BLaER1 (cell line): ENCODE data around the gene PTPRD.

Source experiments
- H3K27ac ChIP-seq: shearing (Covaris generic); formaldehyde crosslinking; 2 replicates; pipeline ENCODE4 v1.8.1; 2022
- H3K27me3 ChIP-seq: shearing (Covaris generic); formaldehyde crosslinking; 2 replicates; pipeline ENCODE4 v1.8.1; 2022
- H3K36me3 ChIP-seq: shearing (Covaris generic); formaldehyde crosslinking; 2 replicates; pipeline ENCODE4 v1.8.1; 2022
- H3K4me1 ChIP-seq: shearing (Covaris generic); formaldehyde crosslinking; 2 replicates; pipeline ENCODE4 v1.8.1; 2022
- H3K4me2 ChIP-seq: shearing (Covaris generic); formaldehyde crosslinking; 2 replicates; pipeline ENCODE4 v1.8.1; 2022
- H3K4me3 ChIP-seq: shearing (Covaris generic); formaldehyde crosslinking; 2 replicates; pipeline ENCODE4 v1.8.1; 2022
- H3K9ac ChIP-seq: shearing (Covaris generic); formaldehyde crosslinking; 2 replicates; pipeline ENCODE4 v1.8.1; 2022
- H3K9me3 ChIP-seq: shearing (Covaris generic); formaldehyde crosslinking; 2 replicates; pipeline ENCODE4 v1.8.1; 2022
- H4K20me1 ChIP-seq: shearing (Covaris generic); formaldehyde crosslinking; 2 replicates; pipeline ENCODE4 v1.8.1; 2022
- Cebpa-rat ChIP-seq: shearing (Covaris generic); IDR thresholded peaks from 2 replicates; pipeline ENCODE4 v1.8.1; 2022

PTPRD gene

DNA sequence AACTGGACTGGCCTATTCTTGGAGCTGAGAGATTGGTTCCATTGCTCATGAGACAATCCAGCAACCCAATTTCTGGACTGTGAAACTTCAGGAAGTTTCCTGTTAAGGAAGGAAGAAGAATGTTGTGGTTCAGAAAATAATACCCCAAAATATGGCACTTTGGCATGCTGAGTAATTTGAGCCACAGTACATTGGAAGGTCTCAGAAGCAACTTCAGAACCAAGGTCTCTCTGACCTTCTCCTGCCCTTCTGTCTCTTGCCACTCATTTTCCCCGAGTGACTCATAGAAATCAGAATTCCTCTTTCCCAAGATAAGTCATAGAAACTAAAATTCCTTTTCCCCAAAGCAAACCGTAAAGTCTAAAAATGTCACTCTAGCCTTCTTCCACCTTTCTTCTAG, 1366.1 kb downstream of the PTPRD start:
- H3K9ac ChIP-seq = no peak overlapping the region
- no peak overlapping the region for H3K27ac ChIP-seq
- H4K20me1 ChIP-seq = no peaks in the 10 kb centered on the region
- no peak for TF ChIP-seq Cebpa-rat
- H3K27me3 ChIP-seq = no peaks in the 10 kb centered on the region
- no peak overlapping the region for H3K4me3 ChIP-seq
- no peaks in the 10 kb centered on the region for H3K36me3 ChIP-seq
- peaks cover 7% of the 10 kb centered on the region; the same call in 1 of the 2 replicates for H3K9me3 ChIP-seq
- no peak overlapping the region for H3K4me2 ChIP-seq
- H3K4me1 ChIP-seq = no peaks in the 10 kb centered on the region; the same call in 1 of the 2 replicates

DNA sequence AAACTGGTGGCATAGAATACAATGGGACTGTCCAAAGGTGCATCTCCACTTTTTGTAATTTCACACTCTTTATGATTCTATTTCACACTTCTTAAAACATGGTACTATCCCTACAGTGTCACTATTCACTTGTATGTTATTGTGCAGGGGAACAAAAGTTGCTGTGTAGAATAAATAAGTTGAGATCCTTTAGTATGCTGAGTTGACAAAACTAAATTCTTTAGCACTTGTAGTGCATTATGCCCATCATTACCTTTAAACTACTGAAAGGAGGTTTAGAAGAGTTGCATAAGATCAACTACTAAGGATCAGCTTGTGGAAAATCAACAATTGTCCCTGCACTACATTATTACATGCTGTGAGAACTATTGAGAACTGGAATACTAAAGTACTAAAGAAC, 1380.9 kb downstream of the PTPRD start:
- Histone ChIP-seq H3K27ac (no peak overlapping the region), H3K36me3 (no peaks in the 10 kb centered on the region), H3K4me3 (no peak overlapping the region), H3K9ac (no peak overlapping the region), H4K20me1 (no peaks in the 10 kb centered on the region), H3K9me3 (peaks cover 17% of the 10 kb centered on the region), H3K27me3 (no peaks in the 10 kb centered on the region), H3K4me2 (no peak overlapping the region), H3K4me1 (no peaks in the 10 kb centered on the region)
- TF ChIP-seq Cebpa-rat = no peak

DNA sequence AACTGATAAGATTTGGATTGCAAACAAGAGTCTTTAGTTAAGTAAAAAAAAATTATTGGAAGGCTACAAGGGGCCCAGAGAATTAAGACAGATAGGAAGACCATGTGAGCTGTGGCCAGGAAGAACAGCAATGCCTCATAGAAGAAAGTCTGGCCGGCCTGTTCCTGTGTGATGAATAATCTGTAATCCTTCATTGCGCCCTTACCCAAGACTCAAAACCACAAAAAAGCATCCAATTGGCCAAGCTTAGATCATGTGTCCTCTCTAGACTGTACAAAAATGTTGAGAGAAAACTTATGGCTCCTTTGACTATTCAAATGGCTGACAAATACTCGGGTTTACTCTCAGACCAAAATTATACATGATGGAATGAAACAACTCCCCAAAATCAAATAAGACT, 1383.5 kb downstream of the PTPRD start:
- Histone ChIP-seq H3K9me3 (peaks cover 10% of the 10 kb centered on the region), H3K27me3 (no peaks in the 10 kb centered on the region), H3K27ac (no peak overlapping the region), H4K20me1 (no peaks in the 10 kb centered on the region), H3K4me3 (no peak overlapping the region), H3K36me3 (no peaks in the 10 kb centered on the region), H3K9ac (no peak overlapping the region), H3K4me2 (no peak overlapping the region), H3K4me1 (no peaks in the 10 kb centered on the region)
- TF ChIP-seq Cebpa-rat = no peak

DNA sequence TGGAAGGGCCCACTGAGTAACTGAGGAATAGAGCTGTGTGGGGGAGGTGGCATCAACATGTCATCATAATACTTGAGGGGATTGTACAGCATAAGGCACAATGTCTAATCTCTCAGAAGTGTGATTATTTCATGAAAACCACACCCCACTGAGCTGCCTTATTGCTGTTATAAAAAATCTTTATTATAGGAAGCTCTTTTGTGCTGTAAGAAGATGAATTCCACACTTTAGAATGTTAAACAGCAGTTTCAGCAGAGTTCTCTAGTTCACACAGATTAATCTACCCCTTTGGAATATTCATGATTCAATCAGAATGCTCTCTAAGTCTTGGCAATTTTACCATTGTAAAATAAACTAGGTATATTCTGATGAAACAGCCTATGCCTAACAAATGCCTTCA, 1389.6 kb downstream of the PTPRD start:
- Histone ChIP-seq H3K27me3 (no peaks in the 10 kb centered on the region), H3K4me3 (no peak overlapping the region), H4K20me1 (no peaks in the 10 kb centered on the region), H3K36me3 (no peaks in the 10 kb centered on the region), H3K9ac (no peak overlapping the region), H3K4me2 (no peak overlapping the region), H3K9me3 (no peaks in the 10 kb centered on the region), H3K4me1 (no peaks in the 10 kb centered on the region), H3K27ac (no peak overlapping the region)
- no peak for TF ChIP-seq Cebpa-rat

DNA sequence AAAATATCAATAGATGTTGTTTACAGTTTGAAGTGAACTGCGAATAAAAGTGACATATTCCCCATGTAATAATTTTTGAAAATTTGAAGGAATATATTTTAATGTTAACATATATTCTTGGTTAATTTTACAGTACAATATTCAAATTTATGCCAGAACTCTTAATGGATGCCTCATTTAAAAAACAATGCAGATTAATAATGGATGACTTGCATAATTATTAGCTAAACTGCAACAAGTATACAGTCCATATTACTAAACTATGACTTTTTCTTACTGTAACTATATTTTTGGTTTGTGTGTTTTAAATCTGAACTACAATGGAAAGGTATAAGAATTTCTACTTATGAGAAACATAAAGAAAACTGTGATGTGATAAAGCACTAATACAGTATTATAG, 1390.1 kb downstream of the PTPRD start:
- Histone ChIP-seq H3K36me3 (no peaks in the 10 kb centered on the region), H3K9me3 (no peaks in the 10 kb centered on the region), H3K27ac (no peak overlapping the region), H3K4me1 (no peaks in the 10 kb centered on the region), H3K4me3 (no peak overlapping the region), H3K9ac (no peak overlapping the region), H4K20me1 (no peaks in the 10 kb centered on the region), H3K27me3 (no peaks in the 10 kb centered on the region), H3K4me2 (no peak overlapping the region)
- TF ChIP-seq Cebpa-rat = no peak

DNA sequence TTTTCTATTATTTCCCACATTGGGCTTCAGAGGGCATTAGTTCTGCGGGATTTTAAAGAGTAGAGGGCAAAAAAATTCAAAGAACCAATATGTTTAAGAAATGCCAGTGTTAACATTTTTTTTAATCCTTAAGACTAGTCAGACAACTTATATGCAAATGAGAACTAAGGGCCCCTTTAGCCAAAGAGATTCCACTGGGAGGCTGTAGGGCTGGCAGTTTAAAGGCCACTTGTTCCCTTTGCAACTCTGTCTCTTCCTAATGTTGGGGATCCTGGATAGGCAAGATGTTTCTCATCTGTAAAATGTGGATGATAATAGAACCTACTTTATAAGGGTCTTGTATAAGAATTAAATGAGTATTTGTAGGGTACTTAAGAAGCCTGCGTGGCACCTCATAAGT, 1395.9 kb downstream of the PTPRD start:
- no peaks in the 10 kb centered on the region for H4K20me1 ChIP-seq

DNA sequence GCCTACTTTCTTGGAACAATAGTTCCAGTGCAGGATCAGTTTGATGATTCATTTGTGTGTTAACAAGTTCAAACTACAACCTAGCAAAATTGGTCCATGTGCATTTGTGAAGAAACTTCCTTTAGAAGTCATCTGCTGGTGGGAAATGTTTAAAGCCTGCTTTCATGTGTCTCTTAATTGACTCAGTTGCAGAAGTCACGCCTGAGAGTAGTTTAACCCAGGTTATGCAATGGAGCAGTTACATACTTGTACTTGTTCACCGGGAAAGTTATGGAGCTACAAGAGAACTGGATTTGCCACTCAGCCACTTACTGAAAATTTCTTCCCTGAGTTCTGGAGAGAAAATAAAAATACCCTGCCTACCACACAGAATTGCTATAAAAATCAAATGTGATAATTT, 1397.8 kb downstream of the PTPRD start:
- no peaks in the 10 kb centered on the region for H3K4me1 ChIP-seq
- no peaks in the 10 kb centered on the region for H3K36me3 ChIP-seq
- H3K27me3 ChIP-seq = no peaks in the 10 kb centered on the region
- H4K20me1 ChIP-seq = no peaks in the 10 kb centered on the region
- H3K4me3 ChIP-seq = no peak overlapping the region
- no peak overlapping the region for H3K9ac ChIP-seq
- no peaks in the 10 kb centered on the region for H3K9me3 ChIP-seq
- no peak overlapping the region for H3K27ac ChIP-seq
- no peak for TF ChIP-seq Cebpa-rat
- H3K4me2 ChIP-seq = no peak overlapping the region

More for the DNA sequence above, 1395.9 kb downstream of the PTPRD start:
- no peak overlapping the region for H3K9ac ChIP-seq
- no peaks in the 10 kb centered on the region for H3K4me1 ChIP-seq
- no peaks in the 10 kb centered on the region for H3K9me3 ChIP-seq
- no peaks in the 10 kb centered on the region for H3K27me3 ChIP-seq
- TF ChIP-seq Cebpa-rat = no peak
- no peaks in the 10 kb centered on the region for H3K36me3 ChIP-seq
- H3K4me2 ChIP-seq = no peak overlapping the region
- H3K4me3 ChIP-seq = no peak overlapping the region
- H3K27ac ChIP-seq = no peak overlapping the region

DNA sequence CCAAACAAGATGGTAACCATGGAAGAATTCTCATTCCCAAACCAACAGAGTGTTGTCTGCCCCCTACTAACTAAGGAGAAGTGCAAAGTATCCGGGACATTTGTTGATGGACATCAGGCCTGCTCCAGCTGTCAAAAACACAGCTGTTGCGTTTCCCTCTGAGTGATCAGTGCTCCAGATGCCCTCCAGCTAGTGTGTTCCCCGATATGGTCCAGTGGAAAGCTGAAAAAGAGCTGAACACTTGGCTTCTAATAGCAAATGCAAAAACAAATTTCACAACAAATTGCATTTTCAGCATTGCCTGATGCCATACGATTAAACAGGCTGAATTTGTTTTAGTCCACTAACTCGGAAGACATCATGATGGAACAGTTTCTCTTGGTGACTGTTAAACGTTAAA, 1398.7 kb downstream of the PTPRD start:
- no peak overlapping the region for H3K4me2 ChIP-seq
- no peak overlapping the region for H3K9ac ChIP-seq
- no peaks in the 10 kb centered on the region for H3K27me3 ChIP-seq
- no peaks in the 10 kb centered on the region for H4K20me1 ChIP-seq
- H3K4me3 ChIP-seq = no peak overlapping the region
- H3K9me3 ChIP-seq = no peaks in the 10 kb centered on the region
- no peak for TF ChIP-seq Cebpa-rat
- no peaks in the 10 kb centered on the region for H3K36me3 ChIP-seq
- H3K27ac ChIP-seq = no peak overlapping the region
- H3K4me1 ChIP-seq = no peaks in the 10 kb centered on the region

DNA sequence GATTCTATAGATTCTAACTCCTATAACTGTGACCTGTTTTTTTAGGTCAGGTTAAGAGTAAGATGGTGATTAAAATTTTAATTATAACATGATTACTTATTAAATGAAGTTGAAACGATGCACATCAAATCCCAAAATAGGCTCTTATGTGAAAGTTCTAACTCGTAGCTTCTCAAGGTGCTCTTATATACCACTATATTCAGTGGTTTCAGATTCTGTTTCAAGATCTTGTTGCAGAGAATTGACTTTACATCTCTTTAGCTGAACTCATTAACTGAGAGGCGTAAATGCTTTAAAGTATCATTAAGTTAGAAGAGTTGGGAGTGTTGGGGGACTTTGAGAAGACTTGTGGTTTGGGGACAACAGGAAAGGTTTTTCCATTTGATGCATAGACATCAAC, 1399.8 kb downstream of the PTPRD start:
- Histone ChIP-seq H3K4me3 (no peak overlapping the region), H4K20me1 (no peaks in the 10 kb centered on the region), H3K27ac (no peak overlapping the region), H3K4me1 (no peaks in the 10 kb centered on the region), H3K36me3 (no peaks in the 10 kb centered on the region), H3K4me2 (no peak overlapping the region), H3K27me3 (no peaks in the 10 kb centered on the region), H3K9ac (no peak overlapping the region), H3K9me3 (no peaks in the 10 kb centered on the region)
- no peak for TF ChIP-seq Cebpa-rat

DNA sequence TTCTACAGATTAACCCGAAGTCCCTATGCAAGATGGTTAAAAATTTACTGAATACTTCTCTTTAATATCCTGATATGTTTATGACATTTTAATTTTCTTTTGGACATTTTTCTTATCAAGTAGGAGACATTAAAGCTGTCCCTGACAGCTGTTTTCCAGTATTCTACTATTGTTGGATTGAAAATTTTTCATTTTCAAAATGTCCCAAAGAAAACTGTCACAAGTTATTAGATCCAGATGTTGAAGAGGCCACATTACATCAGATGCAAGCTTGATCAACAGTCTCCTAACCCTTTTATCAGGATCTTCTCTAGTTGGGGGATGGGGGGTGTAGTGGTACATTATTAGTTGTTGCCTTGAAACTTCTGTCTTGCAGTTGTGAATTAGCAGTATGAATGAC, 1410.5 kb downstream of the PTPRD start:
- Histone ChIP-seq H3K4me3 (no peak overlapping the region), H3K27ac (no peak overlapping the region), H3K9me3 (no peaks in the 10 kb centered on the region), H3K4me2 (no peak overlapping the region), H3K36me3 (no peaks in the 10 kb centered on the region), H4K20me1 (no peaks in the 10 kb centered on the region), H3K9ac (no peak overlapping the region), H3K4me1 (peaks cover 4% of the 10 kb centered on the region; the same call in 1 of the 2 replicates), H3K27me3 (no peaks in the 10 kb centered on the region)
- TF ChIP-seq Cebpa-rat = no peak

DNA sequence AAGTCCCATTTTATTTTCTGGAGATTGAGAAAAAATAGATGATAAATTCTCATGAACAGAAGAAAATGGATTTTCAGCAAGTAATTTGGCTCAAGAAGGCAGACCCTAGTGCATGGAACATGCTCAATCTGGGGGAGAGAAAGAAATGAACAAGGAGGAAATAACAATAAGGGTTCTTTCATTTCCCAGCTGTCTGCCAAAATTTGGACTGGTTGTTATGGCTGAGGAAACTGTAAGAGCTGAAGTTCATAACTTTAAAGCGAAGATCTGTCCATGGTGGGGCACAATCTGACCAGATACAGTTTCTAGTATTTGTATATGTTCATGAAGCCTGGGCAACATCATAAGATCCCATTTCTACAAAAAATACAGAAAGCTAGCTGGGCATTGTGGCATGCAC, 1426.7 kb downstream of the PTPRD start:
- H3K4me2 ChIP-seq = no peak overlapping the region
- no peak overlapping the region for H3K27ac ChIP-seq
- H3K36me3 ChIP-seq = no peaks in the 10 kb centered on the region
- no peak overlapping the region for H3K9ac ChIP-seq
- H3K27me3 ChIP-seq = no peaks in the 10 kb centered on the region
- TF ChIP-seq Cebpa-rat = no peak
- H3K4me3 ChIP-seq = no peak overlapping the region
- H3K9me3 ChIP-seq = no peaks in the 10 kb centered on the region
- H4K20me1 ChIP-seq = no peaks in the 10 kb centered on the region
- H3K4me1 ChIP-seq = no peaks in the 10 kb centered on the region
